Measurements from ENCODE around the gene GLG1.

- TF ChIP-seq CTCF (IDR thresholded peaks at IDR 0.05; ENCODE audit: poor library complexity) (no peak), EZH2 (IDR thresholded peaks at IDR 0.05; ENCODE audit: borderline replicate concordance) (no peak), EZH2phosphoT487 (IDR thresholded peaks at IDR 0.05; ENCODE audit: low read depth, severe bottlenecking, unreplicated experiment) (no peak)
These were observed 154.8 kb downstream of the GLG1 start for GRCh38 chr16:74451951-74452758.
